HEK293T (cell line): Measurements from ENCODE around the gene SGSM2.
A peak's percentile ranks its signal among the peaks of the same experiment; 100 is the strongest.

ENCODE experiments used
- CTCF ChIA-PET: fragments of 350-600 bp; formaldehyde crosslinking; extraction: SDS; loops from one replicate; lab custom pipeline; 2021; ENCODE audit warnings: antibody characterized with exemption, inconsistent platforms; lab: Yijun Ruan, JAX
- POLR2A ChIA-PET: fragments of 350-600 bp; formaldehyde crosslinking; extraction: SDS; loops from one replicate; lab custom pipeline; 2020; ENCODE audit warnings: antibody characterized with exemption, inconsistent platforms; lab: Yijun Ruan, JAX
- DNase-seq: peaks from one replicate; pipeline ENCODE4 v3.0.0; 2012; ENCODE audit warnings: mixed read lengths; ENCODE audit errors: extremely low spot score
- ARNT ChIP-seq: fragments of 450-650 bp; IDR thresholded peaks from 2 replicates; pipeline ENCODE4 v1.6.1; 2017; ENCODE audit warnings: mild to moderate bottlenecking
- BHLHE40 ChIP-seq: fragments of 450-650 bp; IDR thresholded peaks from 2 replicates; pipeline ENCODE4 v1.6.1; 2016; ENCODE audit warnings: mild to moderate bottlenecking, moderate library complexity, borderline replicate concordance
- CTBP1 ChIP-seq: fragments of 450-650 bp; IDR thresholded peaks from 2 replicates; pipeline ENCODE4 v1.6.1; 2016; ENCODE audit warnings: borderline replicate concordance
- ELF4 ChIP-seq: fragments of 450-650 bp; IDR thresholded peaks from 2 replicates; pipeline ENCODE4 v1.6.1; 2017; ENCODE audit warnings: antibody characterized with exemption
- FOXA1 ChIP-seq: fragments of 450-650 bp; IDR thresholded peaks from 2 replicates; pipeline ENCODE4 v1.6.1; 2016; ENCODE audit warnings: mild to moderate bottlenecking
- FOXK2 ChIP-seq: fragments of 450-650 bp; IDR thresholded peaks from 2 replicates; pipeline ENCODE4 v1.6.1; 2016; ENCODE audit warnings: mild to moderate bottlenecking
- FOXM1 ChIP-seq: fragments of 450-650 bp; IDR thresholded peaks from 2 replicates; pipeline ENCODE4 v1.6.1; 2017; ENCODE audit warnings: mild to moderate bottlenecking, borderline replicate concordance
- HDGF ChIP-seq: fragments of 450-650 bp; IDR thresholded peaks from 2 replicates; pipeline ENCODE4 v1.6.1; 2017; ENCODE audit warnings: antibody characterized with exemption, borderline replicate concordance
- L3MBTL2 ChIP-seq: fragments of 450-650 bp; conservative IDR thresholded peaks from 2 replicates; pipeline ENCODE4 v1.6.1; 2016; ENCODE audit warnings: mild to moderate bottlenecking
- LEF1 ChIP-seq: fragments of 450-650 bp; IDR thresholded peaks from 2 replicates; pipeline ENCODE4 v1.6.1; 2017; ENCODE audit warnings: mild to moderate bottlenecking, borderline replicate concordance
- NFRKB ChIP-seq: fragments of 450-650 bp; IDR thresholded peaks from 2 replicates; pipeline ENCODE4 v1.6.1; 2016; ENCODE audit warnings: mild to moderate bottlenecking, moderate library complexity
- PKNOX1 ChIP-seq: fragments of 450-650 bp; IDR thresholded peaks from 2 replicates; pipeline ENCODE4 v1.6.1; 2016
- SP1 ChIP-seq: fragments of 450-650 bp; IDR thresholded peaks from 2 replicates; pipeline ENCODE4 v1.6.1; 2017
- SUZ12 ChIP-seq: fragments of 450-650 bp; IDR thresholded peaks from 2 replicates; pipeline ENCODE4 v1.6.1; 2016; ENCODE audit warnings: mild to moderate bottlenecking
- TARDBP ChIP-seq: fragments of 450-650 bp; IDR thresholded peaks from 2 replicates; pipeline ENCODE4 v1.6.1; 2016
- ZNF384 ChIP-seq: fragments of 450-650 bp; IDR thresholded peaks from 2 replicates; pipeline ENCODE4 v1.6.1; 2016

The SGSM2 gene

GRCh38 chr17:2400877-2401425 is 63.6 kb downstream of the SGSM2 start, which contains the start of gene MNT:
Gene MNT, minus strand, starts transcription at chr17:2401060. Its CDS starts 348 bp downstream, at chr17:2400712.
- no peak for TF ChIP-seq LEF1
- no peak for TF ChIP-seq TARDBP
- no peak for TF ChIP-seq HDGF
- TF ChIP-seq L3MBTL2, result no peak; the same call in 1 of the 2 replicates
- TF ChIP-seq SUZ12, result no peak
- TF ChIP-seq BHLHE40, result no peak
- no peak for TF ChIP-seq CTBP1
- peak; percentile 46; the same call in 1 of the 2 replicates for TF ChIP-seq ARNT
- TF ChIP-seq SP1, result no peak
- peak; percentile 98 for TF ChIP-seq FOXM1
- DNase-seq, result peak; percentile 88
- ChIA-PET CTCF (no interaction called here), POLR2A (interaction anchor here (0.8 to 1.6 kb wide), 5 partner anchors 8 to 350 kb away, joined by 3 to 11 read pairs (median 4); partner anchors contain the start of genes METTL16 and TSR1)

- TF ChIP-seq LEF1 (peak; percentile 77; the same call in 1 of the 2 replicates), TARDBP (peak; percentile 98), PKNOX1 (peak; percentile 16; the same call in 1 of the 2 replicates), L3MBTL2 (peak; percentile 45), FOXA1 (no peak), FOXK2 (no peak), FOXM1 (peak; percentile 98)
- ChIA-PET POLR2A (interaction anchor here (0.8 to 1.6 kb wide), 5 partner anchors 9 to 351 kb away, joined by 3 to 11 read pairs (median 4); partner anchors contain the start of genes METTL16 and TSR1), CTCF (interaction anchor here (0.7 kb wide), 1 partner anchor 15 kb away, joined by 3 read pairs; no protein-coding TSS in a partner anchor)
- peak; percentile 89 for DNase-seq
Observed at GRCh38 chr17:2401426-2402221, 64.3 kb downstream of the SGSM2 start.

DNA sequence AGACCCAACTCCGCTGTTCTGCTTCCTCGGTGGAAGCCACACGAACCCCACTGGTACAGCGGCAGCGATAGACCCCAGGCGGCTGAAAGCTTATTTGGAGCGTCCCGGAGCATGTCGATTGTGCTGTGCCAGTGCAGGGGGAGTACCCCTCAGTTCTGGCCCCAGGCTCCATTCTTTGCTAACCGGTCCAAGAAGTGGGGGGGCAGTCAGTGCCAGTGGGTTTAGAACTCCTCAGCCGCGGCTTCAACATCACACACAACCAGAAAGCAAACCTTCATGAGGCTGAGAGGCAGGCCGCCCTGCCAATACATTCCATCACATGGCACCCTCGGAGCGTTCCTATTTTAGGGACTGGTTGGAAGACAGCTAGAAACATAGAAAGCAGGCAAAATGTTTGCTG is 65.2 kb downstream of the SGSM2 start:
- TF ChIP-seq L3MBTL2 (no peak), BHLHE40 (no peak), SP1 (no peak), ELF4 (no peak), NFRKB (no peak), SUZ12 (no peak), FOXK2 (no peak), ARNT (no peak), FOXM1 (no peak), TARDBP (no peak), PKNOX1 (no peak), FOXA1 (no peak), LEF1 (no peak), HDGF (no peak), CTBP1 (no peak), ZNF384 (no peak)
- CTCF ChIA-PET, result no interaction called here
- POLR2A ChIA-PET, result interaction anchor here (1.4 to 1.6 kb wide), 3 partner anchors 10 to 20 kb away, joined by 3 to 11 read pairs (median 5); no protein-coding TSS in a partner anchor
- DNase-seq, result no peak

GRCh38 chr17:2403044-2403443 is 65.7 kb downstream of the SGSM2 start:
- no peak for DNase-seq
- ChIA-PET CTCF (no interaction called here), POLR2A (interaction anchor here (1.4 kb wide), 1 partner anchor 21 kb away, joined by 3 read pairs; no protein-coding TSS in a partner anchor)
- TF ChIP-seq PKNOX1 (no peak), L3MBTL2 (no peak), ARNT (no peak), CTBP1 (no peak), TARDBP (no peak), NFRKB (no peak), FOXA1 (no peak), FOXM1 (no peak), HDGF (no peak)

- ChIA-PET POLR2A (no interaction called here), CTCF (interaction anchor here (0.6 to 1.0 kb wide), 2 partner anchors 23 to 1055 kb away, joined by 3 to 4 read pairs; no protein-coding TSS in a partner anchor)
- TF ChIP-seq FOXK2 (no peak), HDGF (no peak), CTBP1 (no peak), SUZ12 (no peak), LEF1 (no peak), PKNOX1 (no peak), FOXM1 (no peak), ZNF384 (no peak), SP1 (no peak), TARDBP (no peak), ARNT (no peak), L3MBTL2 (no peak), BHLHE40 (no peak)
- DNase-seq, result no peak
Observed at GRCh38 chr17:2405247-2405926, 68.1 kb downstream of the SGSM2 start.
